ENCODE data around the gene NEK9.
"Not testable (repeated sequence)": the region's sequence is repeated elsewhere in the genome, so short reads cannot be mapped to it uniquely, and the experiment has no call there.

Gene NEK9

DNA sequence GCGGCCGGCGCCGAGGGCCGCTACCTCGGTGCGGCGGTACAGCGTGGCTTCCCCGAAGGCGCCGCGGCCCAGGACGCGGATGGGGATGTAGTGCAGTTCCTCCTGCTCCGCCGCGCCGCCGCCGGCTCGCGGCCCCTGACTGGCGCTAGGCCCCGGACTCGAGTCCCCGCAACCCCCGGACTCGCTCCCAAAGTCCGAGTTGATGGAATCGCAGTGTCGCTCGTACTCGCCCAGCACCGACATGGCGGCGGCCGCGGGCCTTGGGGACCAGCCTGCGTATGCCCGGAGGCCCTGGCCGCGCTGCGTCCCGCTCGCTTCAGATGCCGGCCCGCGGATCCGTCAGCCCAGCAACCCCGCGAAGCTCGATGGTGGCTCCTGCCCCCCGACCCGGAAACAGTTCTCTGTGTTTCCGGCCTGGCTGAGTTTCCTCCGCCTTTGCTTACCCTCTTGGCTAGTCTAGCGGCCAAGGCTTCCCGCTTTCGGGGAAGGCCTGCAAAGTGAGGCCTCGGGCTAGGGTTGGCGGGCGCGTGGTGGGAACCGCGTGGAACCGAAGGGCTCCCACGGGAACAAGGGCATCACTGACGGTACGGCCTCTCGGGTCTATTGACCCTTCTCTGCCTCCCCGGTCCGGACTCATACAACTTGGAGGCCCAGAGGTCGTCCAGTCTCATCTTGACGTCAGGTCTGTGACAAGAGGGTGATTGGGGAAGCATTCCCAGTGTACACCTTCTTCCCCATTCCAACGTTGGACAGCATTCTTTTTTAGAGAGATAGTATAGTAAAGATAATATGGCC lies at the start of gene NEK9:
NEK9 (minus strand) TSS at position 370 of the 795 bp plus-strand sequence; CDS start at position 243, 127 bp downstream.
- DNase-seq (ENCODE audit: low read depth in 2 of 2, low spot score in 1 of 2) = peak; percentile 72 to 78

GRCh38 chr14:75176142-75176820 lies 49.4 kb upstream of the NEK9 start, which contains the start of gene TMED10:
TSS of gene TMED10 (minus strand) at chr14:75176612. CDS start at chr14:75176579, 33 bp downstream.
- peak; percentile 88 to 90 for DNase-seq (ENCODE audit: low read depth in 2 of 2, low spot score in 1 of 2)

DNA sequence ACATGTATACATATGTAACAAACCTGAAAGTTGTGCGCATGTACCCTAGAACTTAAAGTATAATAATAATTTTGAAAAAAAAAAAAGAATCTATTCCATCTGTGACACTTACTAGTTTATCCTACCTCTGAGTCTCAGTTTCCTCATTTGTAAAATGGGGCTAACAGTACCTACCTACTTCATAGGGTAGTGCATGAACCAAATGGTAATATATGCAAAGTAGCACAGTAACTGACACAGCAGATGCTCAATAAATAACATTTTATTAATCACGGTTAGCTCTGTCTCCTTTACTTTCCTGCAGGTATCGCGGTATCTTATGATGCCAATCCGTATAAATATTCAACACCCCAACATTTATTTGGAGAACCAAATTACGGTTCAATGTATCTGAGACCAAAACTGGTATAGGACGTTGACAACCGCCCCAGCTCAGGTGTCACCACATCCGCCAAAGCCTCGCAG lies 48.9 kb upstream of the NEK9 start:
- DNase-seq (ENCODE audit: low read depth in 2 of 2, low spot score in 1 of 2) = no peak

DNA sequence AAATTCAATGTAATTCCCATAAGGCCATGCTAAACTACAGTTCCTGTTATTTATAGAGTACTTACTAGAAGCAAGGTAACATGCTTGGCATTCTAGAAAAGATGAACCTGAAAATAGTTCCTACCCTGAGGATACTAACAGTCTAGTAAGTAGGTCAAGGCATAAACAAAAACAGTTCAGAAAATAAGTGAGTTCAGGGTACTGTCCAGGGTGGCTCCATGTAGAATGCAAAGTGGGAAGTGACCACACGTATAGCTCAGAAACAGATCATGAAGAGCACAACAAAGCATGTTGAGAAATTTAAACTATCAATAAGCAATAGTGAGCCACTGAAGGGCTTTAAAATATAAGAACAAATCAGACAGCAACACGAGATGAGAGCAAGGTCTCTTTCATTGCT lies 47.2 kb upstream of the NEK9 start:
- no peak for DNase-seq (ENCODE audit: low read depth in 2 of 2, low spot score in 1 of 2)

DNA sequence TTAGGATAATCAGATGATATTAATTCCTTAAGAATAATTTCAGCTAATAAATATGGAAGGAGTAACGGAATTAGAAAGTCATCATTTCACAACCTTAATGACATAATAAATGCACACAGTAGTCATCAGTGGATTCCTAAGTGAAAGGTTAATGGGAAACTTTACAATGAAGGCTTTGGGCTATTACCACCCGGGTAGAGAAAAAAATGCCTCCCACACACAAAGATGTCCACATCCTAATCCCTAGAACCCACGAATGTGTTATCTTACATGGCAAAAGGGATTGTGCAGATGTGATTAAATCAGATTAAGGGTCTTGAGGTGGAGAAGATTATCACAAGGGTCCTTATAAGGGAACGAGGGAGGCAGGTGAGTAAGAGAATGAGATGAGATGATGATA lies 43.9 kb upstream of the NEK9 start:
- no peak for DNase-seq (ENCODE audit: low read depth in 2 of 2, low spot score in 1 of 2)

DNA sequence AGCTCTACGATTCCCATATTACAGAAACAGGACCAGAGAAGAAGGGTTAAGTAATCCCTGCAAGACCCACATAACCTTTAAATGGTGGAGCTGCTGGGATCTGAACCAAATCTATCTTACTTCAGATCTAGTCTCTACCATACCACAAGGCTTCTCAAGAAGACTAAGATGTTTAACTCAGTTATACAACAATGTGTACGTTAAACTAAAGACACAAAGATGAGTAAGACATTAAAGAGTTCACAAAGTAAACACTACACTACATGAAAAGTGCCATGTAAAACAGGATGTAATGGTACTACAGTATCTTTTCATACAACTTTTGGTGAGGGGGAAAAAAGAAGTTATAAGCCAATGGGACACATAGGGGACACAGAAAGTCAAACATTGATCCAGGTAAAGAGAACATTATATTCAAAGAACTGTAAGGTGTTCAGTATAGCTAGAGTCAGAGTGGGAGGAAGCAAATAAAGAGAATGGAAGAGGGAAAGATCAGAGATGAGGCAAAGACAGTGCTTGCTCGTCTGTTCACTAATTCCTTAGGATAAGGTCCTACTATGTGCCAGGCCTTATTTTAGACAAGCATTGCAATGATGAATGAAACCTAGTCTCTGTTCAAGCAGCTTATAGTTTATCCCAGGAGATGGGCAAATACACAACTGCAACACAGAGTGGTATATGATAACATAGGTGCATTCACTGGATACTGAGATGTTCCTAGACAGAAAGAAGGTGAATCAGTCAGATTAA lies 41.9 kb upstream of the NEK9 start:
- DNase-seq (ENCODE audit: low read depth in 2 of 2, low spot score in 1 of 2) = no peak

DNA sequence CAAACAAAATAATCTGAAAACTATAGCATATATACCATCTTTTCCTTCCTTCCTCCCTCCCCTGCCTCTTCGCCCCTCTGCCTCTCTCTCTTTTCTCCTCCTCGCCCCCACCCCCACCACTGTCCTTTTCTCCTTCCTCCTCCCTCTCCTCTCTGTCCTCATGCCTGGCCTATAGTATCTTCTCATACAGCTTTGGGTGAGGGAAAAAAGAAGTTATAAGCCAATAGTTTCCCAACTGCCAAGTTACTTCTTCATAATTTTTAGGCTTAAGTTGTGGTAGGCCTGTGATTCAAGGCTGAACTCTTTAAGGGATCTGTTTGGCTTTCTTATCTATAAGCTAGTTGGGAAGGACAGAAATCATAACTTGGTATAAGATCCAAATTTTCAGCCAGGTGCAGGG lies 40.5 kb upstream of the NEK9 start:
- DNase-seq (ENCODE audit: low read depth in 2 of 2, low spot score in 1 of 2) = no peak

DNA sequence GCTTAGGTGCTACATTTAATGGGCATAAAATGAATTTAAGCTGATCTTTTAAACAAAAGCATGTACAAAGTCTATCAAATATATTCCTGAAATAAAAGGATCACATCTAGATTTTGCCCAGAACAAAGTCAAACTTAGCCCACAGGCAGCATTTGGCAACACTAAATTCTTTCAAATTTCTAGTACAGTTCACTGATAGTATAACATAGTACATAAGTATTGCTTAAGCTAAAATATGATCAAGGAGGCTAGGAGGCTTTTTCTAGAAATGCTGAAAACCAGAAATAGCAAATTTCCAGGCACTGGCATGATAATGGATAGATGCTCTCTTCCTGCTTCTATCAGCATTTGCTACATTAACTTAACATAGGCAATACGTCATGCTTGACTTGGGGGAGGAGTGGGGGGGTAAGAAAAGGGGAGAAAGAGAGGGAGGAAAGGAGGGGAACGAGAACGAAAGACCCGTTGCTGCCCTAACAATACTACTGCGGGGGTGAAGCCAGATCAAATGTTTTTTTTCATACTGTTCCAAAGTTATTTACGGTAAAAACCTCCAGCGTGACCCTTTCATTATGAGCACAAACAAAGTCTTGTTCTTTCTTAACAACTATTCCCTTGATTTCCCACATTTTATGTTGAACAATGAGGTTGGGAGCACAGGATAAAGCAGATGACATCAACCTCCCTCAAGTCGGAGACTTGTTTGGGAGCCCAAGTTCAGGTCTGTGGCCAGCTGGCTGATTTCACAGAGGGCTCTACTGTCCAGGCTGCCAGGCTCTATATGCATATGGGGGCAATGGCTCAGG lies 38.9 kb upstream of the NEK9 start:
- no peak for DNase-seq (ENCODE audit: low read depth in 2 of 2, low spot score in 1 of 2)

GRCh38 chr14:75164809-75165208 lies 38.0 kb upstream of the NEK9 start:
- no peak for DNase-seq (ENCODE audit: low read depth in 2 of 2, low spot score in 1 of 2)

DNA sequence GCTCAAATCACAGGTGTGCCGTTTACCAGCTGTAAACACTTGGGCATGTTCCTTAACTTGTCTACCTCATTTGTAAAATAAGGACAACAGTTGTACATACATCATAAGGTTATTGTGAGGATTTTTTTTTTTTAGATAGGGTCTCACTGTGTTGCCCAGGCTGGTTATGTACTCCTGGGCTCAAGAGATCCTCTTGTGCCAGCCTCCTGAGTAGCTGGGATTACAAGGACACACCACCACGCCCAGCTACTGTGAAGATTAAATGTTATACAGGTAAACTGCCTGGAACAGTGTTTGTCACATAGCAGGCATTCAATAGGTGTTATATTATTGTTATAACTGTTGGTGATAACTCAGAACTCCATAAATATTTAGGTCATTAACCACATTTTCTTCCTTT lies 36.8 kb upstream of the NEK9 start:
- DNase-seq (ENCODE audit: low read depth in 2 of 2, low spot score in 1 of 2) = no peak

GRCh38 chr14:75162631-75163030 lies 35.8 kb upstream of the NEK9 start:
- no peak for DNase-seq (ENCODE audit: low read depth in 2 of 2, low spot score in 1 of 2)

- DNase-seq (ENCODE audit: low read depth in 2 of 2, low spot score in 1 of 2) = no peak
These were observed 32.2 kb upstream of the NEK9 start for GRCh38 chr14:75158843-75159614.

- no peak for DNase-seq (ENCODE audit: low read depth in 2 of 2, low spot score in 1 of 2)
These were observed 30.1 kb upstream of the NEK9 start for GRCh38 chr14:75156901-75157300.

DNA sequence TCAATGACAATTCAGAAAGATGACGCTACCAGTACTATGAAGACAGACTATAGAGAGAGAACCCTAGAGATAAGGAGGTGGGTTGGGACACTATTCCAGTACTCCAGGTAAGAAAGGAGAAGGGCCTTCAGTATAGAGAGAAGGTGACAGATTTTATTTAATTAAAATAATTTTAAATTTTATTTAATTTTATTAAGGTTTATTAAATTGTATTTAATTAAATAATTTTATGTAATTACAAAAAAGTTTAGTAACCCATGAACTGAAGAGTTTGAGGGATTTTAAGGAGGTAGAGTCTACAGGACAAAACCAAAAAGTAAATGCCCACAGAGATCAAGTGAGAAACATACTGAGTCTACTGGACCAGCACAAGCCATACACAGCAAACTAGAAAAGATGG lies 29.3 kb upstream of the NEK9 start:
- no peak for DNase-seq (ENCODE audit: low read depth in 2 of 2, low spot score in 1 of 2)

DNA sequence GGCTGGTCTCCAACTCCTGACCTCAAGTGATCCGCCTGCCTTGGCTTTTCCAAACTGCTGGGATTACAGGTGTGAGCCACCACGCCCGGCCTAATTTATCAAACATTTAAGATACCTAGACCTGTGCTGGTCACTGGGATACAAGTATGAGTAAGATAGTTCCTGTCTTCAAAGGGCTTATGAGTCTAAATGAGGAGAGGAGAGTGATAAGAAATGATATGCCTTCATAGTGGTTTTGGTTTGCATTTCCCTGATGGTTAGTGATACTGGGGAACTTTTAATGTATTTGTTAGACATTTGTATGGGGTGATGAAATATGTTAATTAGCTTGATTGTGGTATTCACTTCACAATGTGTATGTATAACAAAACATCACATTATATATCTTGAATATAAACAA lies 28.3 kb upstream of the NEK9 start:
- no peak for DNase-seq (ENCODE audit: low read depth in 2 of 2, low spot score in 1 of 2)

- DNase-seq (ENCODE audit: low read depth in 2 of 2, low spot score in 1 of 2) = no peak
These were observed 26.4 kb upstream of the NEK9 start for GRCh38 chr14:75153295-75153694.

DNA sequence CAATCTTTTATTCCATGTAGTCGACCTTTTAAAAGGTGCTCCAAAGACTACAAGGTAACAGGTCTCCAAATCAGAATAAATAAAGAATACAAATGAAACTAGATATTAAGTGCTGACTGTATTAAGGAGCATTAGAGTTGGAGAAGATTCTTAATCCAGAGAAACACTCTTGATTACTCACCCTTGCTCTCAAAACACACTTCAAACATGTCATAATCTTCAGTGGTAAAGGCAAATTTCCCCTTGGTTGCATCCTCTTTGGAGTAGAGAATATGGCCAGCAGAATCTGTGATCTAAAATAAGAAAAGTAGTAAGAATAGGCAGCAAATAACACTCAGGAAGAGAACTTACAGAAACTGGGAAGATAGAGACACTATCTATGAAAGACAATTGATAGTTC lies 25.0 kb upstream of the NEK9 start:
- no peak for DNase-seq (ENCODE audit: low read depth in 2 of 2, low spot score in 1 of 2)

GRCh38 chr14:75150637-75151036 lies 23.8 kb upstream of the NEK9 start:
- not testable (repeated sequence) for DNase-seq (ENCODE audit: low read depth in 2 of 2, low spot score in 1 of 2)

DNA sequence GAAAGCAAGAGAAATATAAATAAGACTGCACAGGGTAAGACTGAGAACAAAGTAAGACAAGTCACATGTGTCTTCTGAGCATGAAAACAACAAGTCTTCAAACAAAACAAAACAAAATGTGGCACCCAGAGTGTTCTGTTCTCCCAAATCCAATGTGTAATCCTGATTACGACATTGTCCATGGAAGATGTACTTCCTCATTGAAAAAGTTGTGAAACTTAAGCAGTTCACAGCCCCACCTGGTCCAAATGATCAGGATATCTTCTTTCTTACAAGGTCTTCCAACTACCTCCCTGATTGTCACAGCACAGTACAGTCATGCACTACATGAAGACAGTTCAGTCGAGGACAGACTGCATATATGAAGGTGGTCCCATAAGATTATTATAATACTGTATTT lies 23.3 kb upstream of the NEK9 start:
- no peak for DNase-seq (ENCODE audit: low read depth in 2 of 2, low spot score in 1 of 2)

DNA sequence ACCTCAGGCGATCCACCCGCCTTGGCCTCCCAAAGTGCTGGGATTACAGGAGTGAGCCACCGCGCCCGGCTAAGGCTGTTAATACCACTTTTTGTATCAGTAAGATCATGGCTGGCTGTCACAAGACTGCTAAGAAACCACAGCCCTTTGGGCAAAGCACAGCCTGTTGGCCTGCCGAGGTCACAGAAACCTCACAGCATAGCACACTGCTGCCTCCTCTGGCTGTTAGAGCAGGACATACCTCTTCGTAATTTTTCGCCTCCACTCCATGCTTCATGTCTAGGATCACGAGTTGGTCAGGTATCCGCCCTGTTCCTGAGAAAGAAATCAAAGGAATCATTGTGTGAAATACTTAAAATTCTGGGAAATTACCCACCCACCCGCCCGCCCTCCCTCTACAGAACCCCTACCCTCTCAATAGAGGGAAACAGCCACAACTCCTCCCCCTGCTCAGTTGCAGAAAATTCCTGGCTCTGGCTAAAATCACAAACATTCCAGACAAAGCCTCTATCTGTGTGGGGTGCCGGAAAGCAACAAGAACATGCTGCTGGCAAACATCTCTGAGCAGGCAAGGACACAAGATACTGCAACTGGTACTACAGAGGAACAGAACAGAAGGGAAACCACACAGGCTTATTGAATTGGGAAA lies 20.7 kb upstream of the NEK9 start:
- no peak for DNase-seq (ENCODE audit: low read depth in 2 of 2, low spot score in 1 of 2)

Measured in stimulated activated CD8-positive, alpha-beta memory T cell treated with anti-CD3 and anti-CD28 coated beads, Interleukin-4, amount 100 ng/mL, for 1 hour (primary cell).